ENCODE results near the gene TP63. TPM values are rescaled to one million over a fixed set of nuclear protein-coding genes. Genes with fewer than 3 reads are reported as not detected.

The TP63 gene
- total and polyA plus RNA-seq, 11 donors = 0.11 to 1.4 (median 0.37) TPM

DNA sequence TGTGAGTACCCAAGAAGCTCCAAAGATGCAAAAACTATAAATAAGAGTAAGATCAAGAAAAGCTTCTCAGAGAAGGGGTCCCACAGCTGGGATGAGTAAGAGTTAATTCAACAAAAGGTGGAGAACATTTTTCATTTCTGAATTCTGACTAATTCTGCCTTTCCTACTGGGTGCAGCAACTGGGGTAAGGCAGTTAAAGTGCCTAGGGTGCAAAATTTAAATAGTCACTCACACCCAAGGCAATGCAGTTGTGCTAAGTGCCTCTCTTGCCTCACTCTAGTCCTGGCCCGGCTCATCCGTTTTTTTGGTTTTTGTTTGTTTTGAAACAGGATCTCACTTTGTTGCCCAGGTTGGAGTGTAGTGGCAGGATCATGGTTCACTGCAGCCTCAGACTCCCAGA, 240.2 kb downstream of the TP63 start:
- no peak overlapping the region for H3K4me3 ChIP-seq
- H3K9me3 ChIP-seq = no peaks in the 10 kb centered on the region
- H3K36me3 ChIP-seq = peaks cover 0 to 6% (median 0%) of the 10 kb centered on the region in 9 donors
- DNase-seq = no peak
- intact Hi-C loops (cut with DNase I) = no loop called here
- 87 to 93% (median 92%) methylated on average over 2 of the region's 2 CpGs for WGBS, 4 donors
- no peak overlapping the region for H3K27ac ChIP-seq
- H3K4me1 ChIP-seq = no peaks in the 10 kb centered on the region
- ATAC-seq = no peak
- no peaks in the 10 kb centered on the region for H3K27me3 ChIP-seq
- TF ChIP-seq, protein P1, sequence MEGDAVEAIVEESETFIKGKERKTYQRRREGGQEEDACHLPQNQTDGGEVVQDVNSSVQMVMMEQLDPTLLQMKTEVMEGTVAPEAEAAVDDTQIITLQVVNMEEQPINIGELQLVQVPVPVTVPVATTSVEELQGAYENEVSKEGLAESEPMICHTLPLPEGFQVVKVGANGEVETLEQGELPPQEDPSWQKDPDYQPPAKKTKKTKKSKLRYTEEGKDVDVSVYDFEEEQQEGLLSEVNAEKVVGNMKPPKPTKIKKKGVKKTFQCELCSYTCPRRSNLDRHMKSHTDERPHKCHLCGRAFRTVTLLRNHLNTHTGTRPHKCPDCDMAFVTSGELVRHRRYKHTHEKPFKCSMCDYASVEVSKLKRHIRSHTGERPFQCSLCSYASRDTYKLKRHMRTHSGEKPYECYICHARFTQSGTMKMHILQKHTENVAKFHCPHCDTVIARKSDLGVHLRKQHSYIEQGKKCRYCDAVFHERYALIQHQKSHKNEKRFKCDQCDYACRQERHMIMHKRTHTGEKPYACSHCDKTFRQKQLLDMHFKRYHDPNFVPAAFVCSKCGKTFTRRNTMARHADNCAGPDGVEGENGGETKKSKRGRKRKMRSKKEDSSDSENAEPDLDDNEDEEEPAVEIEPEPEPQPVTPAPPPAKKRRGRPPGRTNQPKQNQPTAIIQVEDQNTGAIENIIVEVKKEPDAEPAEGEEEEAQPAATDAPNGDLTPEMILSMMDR (IDR thresholded peaks at IDR 0.05) = no peak
- no peak for TF ChIP-seq POLR2A (IDR thresholded peaks at IDR 0.05)

DNA sequence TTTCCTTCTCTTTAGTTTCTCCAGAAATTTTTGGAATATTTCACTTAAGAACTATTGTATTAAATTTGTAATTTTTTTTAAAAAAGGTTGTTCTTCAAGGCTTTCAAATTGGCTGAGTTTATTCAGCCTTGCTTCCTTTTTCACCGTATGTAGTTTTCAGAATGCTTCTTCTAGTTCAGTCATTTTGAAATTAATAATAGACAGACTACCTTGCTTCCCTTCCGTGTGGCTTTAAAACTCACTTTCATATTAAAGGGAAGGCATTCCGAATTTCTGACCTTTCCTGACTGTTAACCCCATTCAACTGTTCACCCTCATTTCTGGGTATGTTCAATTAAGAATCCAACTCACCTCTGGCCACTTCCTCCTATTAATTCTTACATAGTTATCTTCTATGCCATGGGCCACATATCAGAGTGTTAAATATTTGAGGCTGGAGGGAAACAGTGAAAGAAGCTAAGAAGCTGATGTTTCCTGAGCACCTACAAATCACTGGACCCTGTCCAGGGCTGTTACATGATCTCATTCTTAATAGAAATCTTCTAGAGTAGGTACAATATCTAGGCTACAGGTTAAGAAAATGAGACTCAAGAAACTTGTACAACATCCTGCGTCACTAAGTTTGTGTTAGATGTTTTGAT, 252.0 kb downstream of the TP63 start:
- TF ChIP-seq, protein P1 (IDR thresholded peaks at IDR 0.05) = no peak
- TF ChIP-seq POLR2A (IDR thresholded peaks at IDR 0.05) = no peak
- ATAC-seq = no peak
- DNase-seq = no peak

DNA sequence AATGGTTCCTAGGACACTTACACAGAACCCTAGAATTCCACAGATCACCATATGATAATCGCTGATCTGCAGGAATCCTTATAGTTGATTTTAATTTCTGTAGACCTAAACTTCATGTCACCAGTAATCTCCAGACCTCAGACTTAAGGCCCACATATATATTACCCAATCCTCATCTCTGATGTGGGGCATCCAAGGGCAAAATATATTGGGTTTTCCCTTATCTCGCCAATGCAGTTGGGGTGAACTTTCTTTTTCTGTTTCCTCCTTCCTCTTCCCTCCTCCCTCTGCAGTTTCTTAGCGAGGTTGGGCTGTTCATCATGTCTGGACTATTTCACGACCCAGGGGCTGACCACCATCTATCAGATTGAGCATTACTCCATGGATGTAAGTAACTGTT, 259.3 kb downstream of the TP63 start:
- intact Hi-C loops (cut with DNase I) = no loop called here

More for the DNA sequence above, 252.0 kb downstream of the TP63 start:
- H3K4me1 ChIP-seq = no peaks in the 10 kb centered on the region
- 61 to 76% (median 68%) methylated on average over 4 of the region's 4 CpGs for WGBS, 4 donors
- no peaks in the 10 kb centered on the region for H3K9me3 ChIP-seq
- no peak overlapping the region for H3K27ac ChIP-seq
- no peaks in the 10 kb centered on the region for H3K27me3 ChIP-seq
- peaks cover 0 to 3% (median 0%) of the 10 kb centered on the region in 9 donors for H3K36me3 ChIP-seq
- no peak overlapping the region for H3K4me3 ChIP-seq
- intact Hi-C loops (cut with DNase I) = no loop called here

DNA sequence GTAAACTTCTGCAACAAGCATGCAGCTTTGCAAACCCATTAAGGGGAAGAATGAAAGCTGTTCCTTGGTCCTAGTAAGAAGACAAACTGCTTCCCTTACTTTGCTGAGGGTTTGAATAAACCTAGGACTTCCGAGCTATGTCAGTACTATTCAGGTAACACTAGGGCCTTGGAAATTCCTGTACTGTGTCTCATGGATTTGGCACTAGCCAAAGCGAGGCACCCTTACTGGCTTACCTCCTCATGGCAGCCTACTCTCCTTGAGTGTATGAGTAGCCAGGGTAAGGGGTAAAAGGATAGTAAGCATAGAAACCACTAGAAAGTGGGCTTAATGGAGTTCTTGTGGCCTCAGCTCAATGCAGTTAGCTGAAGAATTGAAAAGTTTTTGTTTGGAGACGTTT, 265.3 kb downstream of the TP63 start:
- H3K36me3 ChIP-seq = peaks cover 0 to 8% (median 0%) of the 10 kb centered on the region in 9 donors
- intact Hi-C loops (cut with DNase I) = no loop called here

More for the DNA sequence above, 259.3 kb downstream of the TP63 start:
- H3K27ac ChIP-seq = no peak overlapping the region
- peaks cover 0 to 8% (median 0%) of the 10 kb centered on the region in 9 donors for H3K36me3 ChIP-seq
- H3K4me3 ChIP-seq = no peak overlapping the region
- no peaks in the 10 kb centered on the region for H3K4me1 ChIP-seq
- no peak for DNase-seq
- WGBS, 4 donors = 74 to 79% (median 77%) methylated on average over 4 of the region's 4 CpGs
- ATAC-seq = no peak
- TF ChIP-seq POLR2A (IDR thresholded peaks at IDR 0.05) = no peak
- TF ChIP-seq, protein P1 (IDR thresholded peaks at IDR 0.05) = no peak
- no peaks in the 10 kb centered on the region for H3K9me3 ChIP-seq
- H3K27me3 ChIP-seq = no peaks in the 10 kb centered on the region

More for the DNA sequence above, 265.3 kb downstream of the TP63 start:
- TF ChIP-seq, protein P1 (IDR thresholded peaks at IDR 0.05) = no peak
- TF ChIP-seq POLR2A (IDR thresholded peaks at IDR 0.05) = no peak
- H3K4me1 ChIP-seq = no peaks in the 10 kb centered on the region
- no peaks in the 10 kb centered on the region for H3K27me3 ChIP-seq
- WGBS, 4 donors = 87 to 93% (median 90%) methylated on average over 3 of the region's 3 CpGs
- DNase-seq (no peak), ATAC-seq (no peak)
- H3K27ac ChIP-seq = no peak overlapping the region
- no peaks in the 10 kb centered on the region for H3K9me3 ChIP-seq
- no peak overlapping the region for H3K4me3 ChIP-seq
